ENCODE results near the gene PTPN12. TPM values are rescaled to one million over a fixed set of nuclear protein-coding genes. Genes with fewer than 3 reads are reported as not detected.

PTPN12 gene
- total and polyA plus RNA-seq, 4 donors, result 75.9 to 338 (median 85.8) TPM

- no peaks in the 10 kb centered on the region for H3K9me3 ChIP-seq (ENCODE audit: control insufficient read depth in 4 of 4, insufficient read depth in 3 of 4, low read length in 3 of 4)
- no peak for TF ChIP-seq CTCF (IDR thresholded peaks at IDR 0.05; ENCODE audit: control extremely low read depth, extremely low read depth)
- no peak overlapping the region for H3K9ac ChIP-seq (ENCODE audit: insufficient read depth in 1 of 2, low read length in 2 of 2)
- H3K27me3 ChIP-seq (ENCODE audit: control insufficient read depth in 3 of 3, insufficient read depth in 3 of 3, low read length in 2 of 3), result no peaks in the 10 kb centered on the region
- H3K36me3 ChIP-seq (ENCODE audit: control insufficient read depth in 4 of 4, insufficient read depth in 4 of 4, low read length in 4 of 4), result peaks cover 0 to 18% (median 5%) of the 10 kb centered on the region in 4 donors
- 86 to 87% methylated on average over 9 of the region's 9 CpGs for WGBS, 2 donors
- ATAC-seq (ENCODE audit: insufficient read depth, low FRiP score) (no peak), DNase-seq (no peak)
- H3K4me3 ChIP-seq, result no peak overlapping the region
- no peaks in the 10 kb centered on the region for H3K4me1 ChIP-seq (ENCODE audit: control insufficient read depth in 5 of 5, insufficient read depth in 5 of 5, low read length in 5 of 5)
- H3K27ac ChIP-seq (ENCODE audit: low read depth in 1 of 2, low read length in 1 of 2), result no peak overlapping the region
Observed at GRCh38 chr7:77655836-77656455, 118.9 kb downstream of the PTPN12 start.

- peaks cover 0 to 17% (median 5%) of the 10 kb centered on the region in 4 donors for H3K36me3 ChIP-seq (ENCODE audit: control insufficient read depth in 4 of 4, insufficient read depth in 4 of 4, low read length in 4 of 4)
- WGBS, 2 donors, result 85 to 96% methylated on average over 1 of the region's 1 CpG
- ATAC-seq (ENCODE audit: insufficient read depth, low FRiP score) (no peak), DNase-seq (peak in 2 of 3 donors; percentile 71 to 77)
- H3K27me3 ChIP-seq (ENCODE audit: control insufficient read depth in 3 of 3, insufficient read depth in 3 of 3, low read length in 2 of 3), result no peaks in the 10 kb centered on the region
- TF ChIP-seq CTCF (IDR thresholded peaks at IDR 0.05; ENCODE audit: control extremely low read depth, extremely low read depth), result peak; percentile 49
- no peak overlapping the region for H3K4me3 ChIP-seq
- no peak overlapping the region for H3K27ac ChIP-seq (ENCODE audit: low read depth in 1 of 2, low read length in 1 of 2)
- H3K9me3 ChIP-seq (ENCODE audit: control insufficient read depth in 4 of 4, insufficient read depth in 3 of 4, low read length in 3 of 4), result no peaks in the 10 kb centered on the region
- no peaks in the 10 kb centered on the region for H3K4me1 ChIP-seq (ENCODE audit: control insufficient read depth in 5 of 5, insufficient read depth in 5 of 5, low read length in 5 of 5)
- no peak overlapping the region for H3K9ac ChIP-seq (ENCODE audit: insufficient read depth in 1 of 2, low read length in 2 of 2)
Observed at GRCh38 chr7:77657427-77658224, 120.5 kb downstream of the PTPN12 start.

- no peak for DNase-seq
- H3K9ac ChIP-seq (ENCODE audit: insufficient read depth in 1 of 2, low read length in 2 of 2), result no peak overlapping the region
- no peak overlapping the region for H3K27ac ChIP-seq (ENCODE audit: low read depth in 1 of 2, low read length in 1 of 2)
- H3K4me3 ChIP-seq, result no peak overlapping the region
- 91 to 98% methylated on average over 5 of the region's 5 CpGs for WGBS, 2 donors
- no peaks in the 10 kb centered on the region for H3K4me1 ChIP-seq (ENCODE audit: control insufficient read depth in 5 of 5, insufficient read depth in 5 of 5, low read length in 5 of 5)
- peaks cover 0 to 15% (median 5%) of the 10 kb centered on the region in 4 donors for H3K36me3 ChIP-seq (ENCODE audit: control insufficient read depth in 4 of 4, insufficient read depth in 4 of 4, low read length in 4 of 4)
- H3K9me3 ChIP-seq (ENCODE audit: control insufficient read depth in 4 of 4, insufficient read depth in 3 of 4, low read length in 3 of 4), result no peaks in the 10 kb centered on the region
- H3K27me3 ChIP-seq (ENCODE audit: control insufficient read depth in 3 of 3, insufficient read depth in 3 of 3, low read length in 2 of 3), result no peaks in the 10 kb centered on the region
- ATAC-seq (ENCODE audit: insufficient read depth, low FRiP score), result no peak
- no peak for TF ChIP-seq CTCF (IDR thresholded peaks at IDR 0.05; ENCODE audit: control extremely low read depth, extremely low read depth)
Observed at GRCh38 chr7:77658928-77659327, 121.8 kb downstream of the PTPN12 start.
